OCI-LY1 (cell line): Measurements from ENCODE around the gene CEP57L1.

ENCODE experiments used
- H2AFZ ChIP-seq: fragments of 200-600 bp; sonication (generic), shearing (Covaris generic); 2 replicates; pipeline ENCODE4 v1.6.0; 2014; ENCODE audit warnings: antibody characterized with exemption, mild to moderate bottlenecking, low read length
- H3F3A ChIP-seq: fragments of 200-600 bp; sonication (generic), shearing (Covaris generic); 2 replicates; pipeline ENCODE4 v1.6.0; 2014; ENCODE audit warnings: mild to moderate bottlenecking, antibody characterized with exemption, low read length, moderate library complexity; ENCODE audit not compliant: insufficient read depth
- H3K27ac ChIP-seq: fragments of 200-600 bp; sonication (generic); 2 replicates; pipeline ENCODE4 v1.5.1; 2014; ENCODE audit warnings: low read length, mixed run types, mild to moderate bottlenecking, low read depth; ENCODE audit not compliant: poor library complexity, severe bottlenecking
- H3K27me3 ChIP-seq: fragments of 200-600 bp; sonication (generic); 2 replicates; pipeline ENCODE4 v1.6.0; 2014; ENCODE audit warnings: antibody characterized with exemption, mild to moderate bottlenecking, low read length, moderate library complexity; ENCODE audit not compliant: insufficient read depth
- H3K36me3 ChIP-seq: fragments of 200-600 bp; sonication (generic); 2 replicates; pipeline ENCODE4 v1.6.1; 2014; ENCODE audit warnings: mild to moderate bottlenecking, antibody characterized with exemption, low read length, moderate library complexity, mixed read lengths; ENCODE audit not compliant: insufficient read depth
- H3K4me1 ChIP-seq: fragments of 200-600 bp; sonication (generic); 2 replicates; pipeline ENCODE4 v1.5.1; 2014; ENCODE audit warnings: mild to moderate bottlenecking, low read length, moderate library complexity; ENCODE audit not compliant: insufficient read depth, severe bottlenecking
- H3K4me2 ChIP-seq: fragments of 200-600 bp; sonication (generic), shearing (Covaris generic); 2 replicates; pipeline ENCODE4 v1.6.1; 2014; ENCODE audit warnings: low read length
- H3K4me3 ChIP-seq: fragments of 200-600 bp; sonication (generic); 2 replicates; pipeline ENCODE4 v1.5.1; 2014; ENCODE audit warnings: low read length, low read depth, mild to moderate bottlenecking, mixed read lengths; ENCODE audit not compliant: poor library complexity, severe bottlenecking
- H3K79me2 ChIP-seq: fragments of 200-600 bp; shearing (Covaris generic); 2 replicates; pipeline ENCODE4 v1.6.1; 2016; ENCODE audit warnings: mixed run types, low read length, mixed read lengths; ENCODE audit not compliant: insufficient read depth
- H3K9ac ChIP-seq: fragments of 200-600 bp; sonication (generic), shearing (Covaris generic); 2 replicates; pipeline ENCODE4 v1.6.1; 2014; ENCODE audit warnings: mild to moderate bottlenecking, low read length, mixed read lengths
- H3K9me2 ChIP-seq: fragments of 200-600 bp; sonication (generic), shearing (Covaris generic); 2 replicates; pipeline ENCODE4 v1.6.1; 2014; ENCODE audit warnings: low read depth, mild to moderate bottlenecking, low read length, mixed read lengths
- H3K9me3 ChIP-seq: fragments of 200-600 bp; shearing (Covaris generic); 2 replicates; pipeline ENCODE4 v1.6.1; 2014; ENCODE audit warnings: low read length, mixed read lengths
- H4K20me1 ChIP-seq: fragments of 200-600 bp; sonication (generic), shearing (Covaris generic); 2 replicates; pipeline ENCODE4 v1.6.0; 2016; ENCODE audit warnings: mild to moderate bottlenecking, low read length; ENCODE audit not compliant: insufficient read depth
- CTCF ChIP-seq: fragments of 200-600 bp; sonication (generic), shearing (Covaris generic); IDR thresholded peaks from 2 replicates; pipeline ENCODE4 v1.5.1; 2017; ENCODE audit warnings: mild to moderate bottlenecking, antibody characterized with exemption, low read length, moderate library complexity, mixed read lengths
- EZH2 ChIP-seq: fragments of 200-600 bp; sonication (generic), shearing (Covaris generic); IDR thresholded peaks from 2 replicates; pipeline ENCODE4 v1.8.0; 2017; ENCODE audit warnings: borderline replicate concordance, mixed run types, mild to moderate bottlenecking, antibody characterized with exemption, low read length, moderate library complexity, mixed read lengths

Gene CEP57L1

GRCh38 chr6:109174916-109175315 lies 79.6 kb downstream of the CEP57L1 start:
- Histone ChIP-seq H3K9ac (no peak overlapping the region), H3K4me1 (no peaks in the 10 kb centered on the region), H2AFZ (no peak overlapping the region), H3K27ac (no peak overlapping the region), H3F3A (no peaks in the 10 kb centered on the region), H3K9me2 (no peaks in the 10 kb centered on the region), H3K4me3 (no peak overlapping the region), H4K20me1 (no peaks in the 10 kb centered on the region), H3K27me3 (no peaks in the 10 kb centered on the region), H3K9me3 (no peaks in the 10 kb centered on the region), H3K79me2 (no peaks in the 10 kb centered on the region), H3K36me3 (no peaks in the 10 kb centered on the region), H3K4me2 (no peak overlapping the region)
- no peak for TF ChIP-seq CTCF

- Histone ChIP-seq H3K9me2 (no peaks in the 10 kb centered on the region), H3K27me3 (no peaks in the 10 kb centered on the region), H3K4me2 (no peak overlapping the region), H3K79me2 (no peaks in the 10 kb centered on the region), H3K36me3 (no peaks in the 10 kb centered on the region), H3K4me3 (no peak overlapping the region), H3K4me1 (peaks cover 10% of the 10 kb centered on the region), H3K9me3 (no peaks in the 10 kb centered on the region), H3F3A (no peaks in the 10 kb centered on the region), H3K27ac (no peak overlapping the region), H4K20me1 (no peaks in the 10 kb centered on the region), H3K9ac (no peak overlapping the region), H2AFZ (no peak overlapping the region)
- no peak for TF ChIP-seq CTCF
- TF ChIP-seq EZH2, result no peak
Measured at GRCh38 chr6:109178921-109179320, 83.6 kb downstream of the CEP57L1 start.

- Histone ChIP-seq H2AFZ (no peak overlapping the region), H3K36me3 (no peaks in the 10 kb centered on the region), H3K27ac (no peak overlapping the region), H3K9me3 (no peaks in the 10 kb centered on the region), H3K9me2 (no peaks in the 10 kb centered on the region), H3K4me2 (no peak overlapping the region), H3F3A (no peaks in the 10 kb centered on the region), H3K79me2 (no peaks in the 10 kb centered on the region), H3K4me1 (peaks cover 10% of the 10 kb centered on the region), H3K9ac (no peak overlapping the region), H3K4me3 (no peak overlapping the region), H3K27me3 (no peaks in the 10 kb centered on the region), H4K20me1 (no peaks in the 10 kb centered on the region)
- no peak for TF ChIP-seq EZH2
- no peak for TF ChIP-seq CTCF
Measured at GRCh38 chr6:109179507-109179906, 84.2 kb downstream of the CEP57L1 start.
